ENCODE data around the gene CDK10.
"Not testable (repeated sequence)": the region's sequence is repeated elsewhere in the genome, so short reads cannot be mapped to it uniquely, and the experiment has no call there.

DNA sequence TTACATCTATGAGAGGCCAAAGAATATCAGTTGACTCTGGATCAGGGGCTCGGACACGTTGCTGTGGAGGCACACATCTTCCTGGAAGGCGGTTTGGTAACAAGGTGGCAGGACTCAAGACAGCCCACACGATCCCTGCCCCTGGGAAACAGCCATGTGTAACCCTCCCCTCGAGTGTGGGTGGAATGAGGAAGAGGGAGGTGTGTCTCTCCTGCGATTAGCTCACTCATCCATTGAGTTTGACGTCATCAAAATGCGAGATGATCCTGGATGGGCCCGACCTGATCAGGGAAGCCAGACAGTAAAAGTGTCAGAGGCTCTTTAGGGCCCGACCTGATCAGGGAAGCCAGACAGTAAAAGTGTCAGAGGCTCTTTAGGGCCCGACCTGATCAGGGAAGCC is 22.3 kb upstream of the CDK10 start:
- TF ChIP-seq, protein P1, sequence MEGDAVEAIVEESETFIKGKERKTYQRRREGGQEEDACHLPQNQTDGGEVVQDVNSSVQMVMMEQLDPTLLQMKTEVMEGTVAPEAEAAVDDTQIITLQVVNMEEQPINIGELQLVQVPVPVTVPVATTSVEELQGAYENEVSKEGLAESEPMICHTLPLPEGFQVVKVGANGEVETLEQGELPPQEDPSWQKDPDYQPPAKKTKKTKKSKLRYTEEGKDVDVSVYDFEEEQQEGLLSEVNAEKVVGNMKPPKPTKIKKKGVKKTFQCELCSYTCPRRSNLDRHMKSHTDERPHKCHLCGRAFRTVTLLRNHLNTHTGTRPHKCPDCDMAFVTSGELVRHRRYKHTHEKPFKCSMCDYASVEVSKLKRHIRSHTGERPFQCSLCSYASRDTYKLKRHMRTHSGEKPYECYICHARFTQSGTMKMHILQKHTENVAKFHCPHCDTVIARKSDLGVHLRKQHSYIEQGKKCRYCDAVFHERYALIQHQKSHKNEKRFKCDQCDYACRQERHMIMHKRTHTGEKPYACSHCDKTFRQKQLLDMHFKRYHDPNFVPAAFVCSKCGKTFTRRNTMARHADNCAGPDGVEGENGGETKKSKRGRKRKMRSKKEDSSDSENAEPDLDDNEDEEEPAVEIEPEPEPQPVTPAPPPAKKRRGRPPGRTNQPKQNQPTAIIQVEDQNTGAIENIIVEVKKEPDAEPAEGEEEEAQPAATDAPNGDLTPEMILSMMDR (conservative IDR thresholded peaks at IDR 0.05; ENCODE audit: low read length): not testable (repeated sequence)
- TF ChIP-seq EZH2phosphoT487 (IDR thresholded peaks at IDR 0.05; ENCODE audit: borderline replicate concordance): not testable (repeated sequence)
